Activated T-helper 9 cell treated with anti-CD3 and anti-CD28 coated beads, Interleukin-2, amount 50 U/mL, for 16 hours (primary cell): ENCODE data around the gene TMEM209.
"Not testable (repeated sequence)": the region's sequence is repeated elsewhere in the genome, so short reads cannot be mapped to it uniquely, and the experiment has no call there.

ENCODE experiments used
- DNase-seq: peaks from one replicate; pipeline ENCODE4 v3.0.0-alpha.2; 2020; ENCODE audit warnings: low read depth

The TMEM209 gene

GRCh38 chr7:130162196-130162595 is 43.0 kb downstream of the TMEM209 start:
- DNase-seq = no peak

GRCh38 chr7:130160455-130160854 is 44.8 kb downstream of the TMEM209 start:
- no peak for DNase-seq

GRCh38 chr7:130160023-130160422 is 45.2 kb downstream of the TMEM209 start:
- no peak for DNase-seq

- DNase-seq = no peak
Observed at GRCh38 chr7:130157700-130158099, 47.5 kb downstream of the TMEM209 start.

GRCh38 chr7:130156140-130156539 is 49.1 kb downstream of the TMEM209 start:
- no peak for DNase-seq

- DNase-seq = no peak
Observed at GRCh38 chr7:130154501-130155317, 50.5 kb downstream of the TMEM209 start.

GRCh38 chr7:130154131-130154500 is 51.1 kb downstream of the TMEM209 start:
- no peak for DNase-seq

- no peak for DNase-seq
Observed at GRCh38 chr7:130153211-130153908, 51.8 kb downstream of the TMEM209 start.

GRCh38 chr7:130152493-130153210 is 52.6 kb downstream of the TMEM209 start:
- no peak for DNase-seq

GRCh38 chr7:130151591-130152492 is 53.4 kb downstream of the TMEM209 start:
- no peak for DNase-seq

- no peak for DNase-seq
Observed at GRCh38 chr7:130150587-130150986, 54.6 kb downstream of the TMEM209 start.

GRCh38 chr7:130149281-130150139 is 55.7 kb downstream of the TMEM209 start:
- DNase-seq = no peak

- no peak for DNase-seq
Observed at GRCh38 chr7:130148561-130148960, 56.6 kb downstream of the TMEM209 start.

GRCh38 chr7:130147710-130148325 is 57.4 kb downstream of the TMEM209 start:
- DNase-seq = no peak

GRCh38 chr7:130146693-130147405 is 58.4 kb downstream of the TMEM209 start:
- DNase-seq = no peak

- DNase-seq = not testable (repeated sequence)
Observed at GRCh38 chr7:130146142-130146541, 59.1 kb downstream of the TMEM209 start.

- no peak for DNase-seq
Observed at GRCh38 chr7:130145424-130146100, 59.6 kb downstream of the TMEM209 start.

GRCh38 chr7:130144312-130145171 is 60.7 kb downstream of the TMEM209 start:
- DNase-seq = no peak
